Measurements from ENCODE around the gene CELF2. TPM values are rescaled to one million over a fixed set of nuclear protein-coding genes. Genes with fewer than 3 reads are reported as not detected.

Gene CELF2
- total RNA-seq, 1 donor from 2014 or later: 54.3 TPM

GRCh38 chr10:11007476-11008020 lies 10.1 kb upstream of the CELF2 start:
- Histone ChIP-seq H3K27me3 (no peaks in the 10 kb centered on the region), H3K27ac (no peak overlapping the region), H3K9me3 (no peaks in the 10 kb centered on the region), H3K36me3 (no peaks in the 10 kb centered on the region), H3K4me1 (no peaks in the 10 kb centered on the region), H3K4me3 (no peak overlapping the region)
- DNase-seq (ENCODE audit: extremely low spot score in 2 of 2): no peak
- intact Hi-C loops (cut with DNase I): no loop called here
- TF ChIP-seq POLR2AphosphoS5 (IDR thresholded peaks at IDR 0.05; ENCODE audit: insufficient read depth in 1 of 2, low read depth in 1 of 2) (no peak), CTCF (IDR thresholded peaks at IDR 0.05) (no peak), POLR2A (IDR thresholded peaks at IDR 0.05) (no peak)

DNA sequence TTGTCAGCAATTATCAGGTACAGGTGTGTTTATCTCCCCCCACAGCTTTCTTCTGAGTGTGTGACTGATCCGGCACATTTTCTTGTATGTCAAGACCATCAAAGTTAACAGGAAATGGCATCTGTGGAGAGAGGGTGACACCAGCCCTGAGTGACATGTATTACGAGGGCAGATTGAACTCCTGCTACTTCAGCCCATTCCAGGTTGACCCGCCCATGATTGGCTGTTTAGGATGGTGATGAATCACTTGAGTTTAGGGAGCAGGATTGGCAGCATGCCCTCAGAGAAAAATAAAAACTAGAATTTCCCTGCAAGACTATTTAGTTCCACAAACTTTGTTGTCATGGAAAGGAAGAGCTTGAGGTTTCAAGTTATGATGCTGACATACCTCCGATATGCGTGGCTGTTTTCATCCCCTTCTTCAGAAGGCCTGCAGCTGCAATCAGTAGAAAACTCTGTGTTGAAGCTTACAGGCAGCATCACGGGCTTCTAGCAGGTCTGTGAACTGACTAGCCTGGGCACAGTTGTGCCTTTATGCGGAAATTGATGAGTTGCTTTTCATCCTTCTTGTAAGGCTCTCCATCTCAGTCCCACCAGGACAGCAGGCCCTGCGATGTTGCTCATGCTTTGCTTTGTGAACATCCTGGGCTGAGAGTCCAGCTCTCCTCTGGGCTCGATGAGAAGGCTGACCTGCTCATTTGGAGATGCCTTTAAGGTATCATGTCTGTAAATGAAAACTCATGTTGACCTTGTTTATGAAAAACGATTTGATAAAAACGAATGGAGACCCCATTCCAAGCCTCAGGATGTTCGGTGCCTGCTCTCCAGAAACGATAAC lies 8.0 kb upstream of the CELF2 start:
- H3K36me3 ChIP-seq: no peaks in the 10 kb centered on the region
- peaks cover 7% of the 10 kb centered on the region for H3K4me1 ChIP-seq
- H3K27me3 ChIP-seq: no peaks in the 10 kb centered on the region
- H3K4me3 ChIP-seq: no peak overlapping the region
- H3K27ac ChIP-seq: no peak overlapping the region
- TF ChIP-seq POLR2AphosphoS5 (IDR thresholded peaks at IDR 0.05; ENCODE audit: insufficient read depth in 1 of 2, low read depth in 1 of 2): no peak
- TF ChIP-seq CTCF (IDR thresholded peaks at IDR 0.05): no peak
- intact Hi-C loops (cut with DNase I): no loop called here
- H3K9me3 ChIP-seq: no peaks in the 10 kb centered on the region
- DNase-seq (ENCODE audit: extremely low spot score in 2 of 2): no peak

GRCh38 chr10:11010582-11010981 lies 7.1 kb upstream of the CELF2 start:
- Histone ChIP-seq H3K4me3 (no peak overlapping the region), H3K27ac (no peak overlapping the region), H3K36me3 (no peaks in the 10 kb centered on the region), H3K27me3 (no peaks in the 10 kb centered on the region), H3K9me3 (no peaks in the 10 kb centered on the region), H3K4me1 (peaks cover 11% of the 10 kb centered on the region)
- TF ChIP-seq POLR2AphosphoS5 (IDR thresholded peaks at IDR 0.05; ENCODE audit: insufficient read depth in 1 of 2, low read depth in 1 of 2) (no peak), POLR2A (IDR thresholded peaks at IDR 0.05) (no peak), CTCF (IDR thresholded peaks at IDR 0.05) (no peak)
- no peak for DNase-seq (ENCODE audit: extremely low spot score in 2 of 2)
- intact Hi-C loops (cut with DNase I): no loop called here

GRCh38 chr10:11011436-11011835 lies 6.2 kb upstream of the CELF2 start:
- intact Hi-C loops (cut with DNase I): no loop called here
- TF ChIP-seq POLR2A (IDR thresholded peaks at IDR 0.05) (no peak), CTCF (IDR thresholded peaks at IDR 0.05) (no peak), POLR2AphosphoS5 (IDR thresholded peaks at IDR 0.05; ENCODE audit: insufficient read depth in 1 of 2, low read depth in 1 of 2) (no peak)
- no peak for DNase-seq (ENCODE audit: extremely low spot score in 2 of 2)

GRCh38 chr10:11011984-11012383 lies 5.7 kb upstream of the CELF2 start:
- Histone ChIP-seq H3K4me3 (no peak overlapping the region), H3K27me3 (no peaks in the 10 kb centered on the region), H3K36me3 (no peaks in the 10 kb centered on the region), H3K4me1 (peaks cover 11% of the 10 kb centered on the region), H3K27ac (no peak overlapping the region), H3K9me3 (no peaks in the 10 kb centered on the region)
- DNase-seq (ENCODE audit: extremely low spot score in 2 of 2): no peak
- intact Hi-C loops (cut with DNase I): no loop called here
- no peak for TF ChIP-seq POLR2A (IDR thresholded peaks at IDR 0.05)
- TF ChIP-seq POLR2AphosphoS5 (IDR thresholded peaks at IDR 0.05; ENCODE audit: insufficient read depth in 1 of 2, low read depth in 1 of 2): no peak
- TF ChIP-seq CTCF (IDR thresholded peaks at IDR 0.05): no peak

More at GRCh38 chr10:11011436-11011835, 6.2 kb upstream of the CELF2 start:
- H3K9me3 ChIP-seq: no peaks in the 10 kb centered on the region
- H3K4me3 ChIP-seq: no peak overlapping the region
- no peak overlapping the region for H3K27ac ChIP-seq
- peaks cover 11% of the 10 kb centered on the region for H3K4me1 ChIP-seq
- no peaks in the 10 kb centered on the region for H3K36me3 ChIP-seq
- no peaks in the 10 kb centered on the region for H3K27me3 ChIP-seq

All from vagina (tissue), 2 donors.